Thoracic aorta (tissue), 2 donors: ENCODE results near the gene ATG13. TPM values are rescaled to one million over a fixed set of nuclear protein-coding genes. Genes with fewer than 3 reads are reported as not detected.
A peak's percentile ranks its signal among the peaks of the same experiment; 100 is the strongest.

Experiments
- ATAC-seq: fragments of 150-250 bp; one replicate; pipeline ENCODE4 v1.8.0; 2017; ENCODE audit warnings: low read depth; ENCODE audit not compliant: insufficient number of reproducible peaks, low FRiP score
- DNase-seq: peaks from one replicate; pipeline ENCODE4 v3.0.0-alpha.2; 2020; ENCODE audit warnings: low spot score
- H3K27ac ChIP-seq, 2 donors: fragments of 200-600 bp; sonication (generic); 1 replicate in 1 of 2; 2 replicates in 1 of 2; pipeline ENCODE4 v1.5.1; 2016; ENCODE audit warnings: mild to moderate bottlenecking in 2 of 2, moderate library complexity in 2 of 2
- H3K27me3 ChIP-seq: fragments of 200-600 bp; sonication (generic); replicated peaks from 2 replicates; pipeline ENCODE4 v1.6.0; 2016; ENCODE audit warnings: mild to moderate bottlenecking; ENCODE audit not compliant: insufficient read depth
- H3K36me3 ChIP-seq: fragments of 200-600 bp; sonication (generic); one replicate; pipeline ENCODE4 v1.5.1; 2016
- H3K4me1 ChIP-seq, 2 donors: fragments of 200-600 bp; sonication (generic); 1 replicate in 1 of 2; 2 replicates in 1 of 2; pipeline versions ENCODE4 v1.5.1 to v1.6.0; 2016; ENCODE audit warnings: low read depth in 2 of 2, mild to moderate bottlenecking in 1 of 2; ENCODE audit not compliant: control insufficient read depth in 1 of 2
- H3K4me3 ChIP-seq: fragments of 200-600 bp; sonication (generic); 2 replicates; pipeline ENCODE4 v1.5.1; 2016; ENCODE audit warnings: mild to moderate bottlenecking
- H3K9me3 ChIP-seq: fragments of 200-600 bp; sonication (generic); 2 replicates; pipeline ENCODE4 v1.5.1; 2016
- total RNA-seq, 2 donors: library from RNA; depleted of rRNA; stranded (reverse); fragments of >200 nt; gene quantifications; one replicate each; pipeline versions ENCODE4 v1.1.0 to v1.2.3, GENCODE V29; 2016
- TF ChIP-seq, protein P1 (sequence below): fragments of 200-600 bp; sonication (generic); IDR thresholded peaks from one replicate; pipeline ENCODE4 v1.5.1; 2019; ENCODE audit warnings: antibody characterized with exemption

The ATG13 gene
- total RNA-seq, 2 donors from 2014 or later, result 121 to 144 TPM

DNA sequence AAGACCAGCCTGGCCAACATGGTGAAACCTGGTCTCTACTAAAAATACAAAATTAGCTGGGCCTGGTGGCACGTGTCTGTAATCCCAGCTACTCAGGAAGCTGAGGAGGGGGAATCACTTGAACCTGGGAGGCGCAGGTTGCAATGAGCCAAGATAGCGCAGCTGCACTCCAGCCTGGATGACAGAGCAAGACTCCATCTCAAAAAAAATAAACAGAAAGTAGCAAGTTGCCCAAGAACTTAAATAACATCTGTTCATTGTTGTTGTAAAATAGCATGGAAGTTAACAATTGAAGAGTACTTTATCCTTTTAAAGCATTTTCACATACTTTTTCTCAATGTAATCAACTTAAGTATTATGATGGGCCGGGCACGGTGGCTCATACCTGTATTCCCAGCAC lies 29.2 kb upstream of the ATG13 start:
- Histone ChIP-seq H3K27me3 (no peaks in the 10 kb centered on the region), H3K9me3 (no peaks in the 10 kb centered on the region), H3K36me3 (no peaks in the 10 kb centered on the region), H3K27ac (no peak overlapping the region), H3K4me1 (peaks cover 29 to 43% of the 10 kb centered on the region in 2 donors), H3K4me3 (no peak overlapping the region)
- DNase-seq (no peak), ATAC-seq (no peak)
- TF ChIP-seq, protein P1, sequence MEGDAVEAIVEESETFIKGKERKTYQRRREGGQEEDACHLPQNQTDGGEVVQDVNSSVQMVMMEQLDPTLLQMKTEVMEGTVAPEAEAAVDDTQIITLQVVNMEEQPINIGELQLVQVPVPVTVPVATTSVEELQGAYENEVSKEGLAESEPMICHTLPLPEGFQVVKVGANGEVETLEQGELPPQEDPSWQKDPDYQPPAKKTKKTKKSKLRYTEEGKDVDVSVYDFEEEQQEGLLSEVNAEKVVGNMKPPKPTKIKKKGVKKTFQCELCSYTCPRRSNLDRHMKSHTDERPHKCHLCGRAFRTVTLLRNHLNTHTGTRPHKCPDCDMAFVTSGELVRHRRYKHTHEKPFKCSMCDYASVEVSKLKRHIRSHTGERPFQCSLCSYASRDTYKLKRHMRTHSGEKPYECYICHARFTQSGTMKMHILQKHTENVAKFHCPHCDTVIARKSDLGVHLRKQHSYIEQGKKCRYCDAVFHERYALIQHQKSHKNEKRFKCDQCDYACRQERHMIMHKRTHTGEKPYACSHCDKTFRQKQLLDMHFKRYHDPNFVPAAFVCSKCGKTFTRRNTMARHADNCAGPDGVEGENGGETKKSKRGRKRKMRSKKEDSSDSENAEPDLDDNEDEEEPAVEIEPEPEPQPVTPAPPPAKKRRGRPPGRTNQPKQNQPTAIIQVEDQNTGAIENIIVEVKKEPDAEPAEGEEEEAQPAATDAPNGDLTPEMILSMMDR, result no peak

DNA sequence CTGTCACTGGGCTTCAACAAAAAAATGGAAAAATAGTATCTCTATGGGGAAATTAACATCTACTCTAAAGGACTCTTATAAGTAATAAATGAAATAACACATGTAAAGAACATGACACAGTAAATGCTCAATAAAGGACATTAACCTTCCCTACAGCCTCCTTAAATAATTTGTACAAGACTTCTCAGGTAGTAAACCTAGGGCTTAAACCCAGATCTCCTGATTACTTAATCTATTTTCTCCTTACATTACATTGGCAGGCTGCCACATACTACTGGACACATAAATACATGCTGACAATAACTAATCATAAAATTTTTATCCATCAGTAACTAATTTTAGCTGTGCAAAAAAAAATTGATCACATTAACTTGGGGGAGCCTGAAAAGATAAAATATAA lies 28.4 kb upstream of the ATG13 start:
- no peak for ATAC-seq
- no peak for DNase-seq

DNA sequence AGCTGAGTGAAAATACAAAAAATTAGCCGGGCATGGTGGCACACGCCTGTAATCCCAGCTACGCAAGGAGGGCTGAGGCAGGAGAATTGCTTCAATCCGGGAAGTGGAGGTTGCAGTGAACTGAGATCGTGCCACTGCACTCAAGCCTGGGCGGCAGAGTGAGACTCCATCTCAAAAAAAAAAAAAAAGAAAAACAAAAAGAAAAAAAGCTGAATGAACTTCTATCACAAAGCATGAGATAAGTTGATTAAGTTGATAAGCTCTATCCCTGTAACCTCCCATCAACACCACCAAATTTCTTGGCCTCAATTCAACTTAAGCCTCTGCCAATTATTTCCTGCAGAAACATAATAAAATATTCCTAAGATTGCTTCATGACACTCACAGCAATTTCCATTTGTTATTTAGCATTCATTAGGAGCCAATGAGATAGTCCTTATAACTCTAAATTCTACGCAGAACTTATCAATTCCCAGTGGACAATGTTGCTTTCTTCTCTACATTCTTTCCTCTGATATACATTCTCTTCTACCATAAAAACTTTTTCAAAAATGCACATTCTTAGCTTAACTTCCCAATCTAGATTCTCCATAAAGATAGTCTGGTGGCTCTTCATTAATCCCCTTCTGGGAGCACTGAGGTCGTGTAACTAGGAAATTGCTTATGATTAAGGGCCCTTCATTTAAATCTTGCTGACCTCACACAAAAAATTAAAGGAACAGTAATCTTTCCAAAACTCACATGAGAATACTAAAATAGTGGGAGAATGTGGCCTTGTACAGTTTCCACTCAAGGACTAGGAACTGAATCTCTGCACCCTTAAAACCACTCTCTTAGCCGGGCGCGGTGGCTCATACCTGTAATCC lies 26.4 kb upstream of the ATG13 start:
- peaks cover 29 to 48% of the 10 kb centered on the region in 2 donors for H3K4me1 ChIP-seq
- H3K4me3 ChIP-seq, result peak overlapping the region; percentile 24

More for the DNA sequence above, 28.4 kb upstream of the ATG13 start:
- no peaks in the 10 kb centered on the region for H3K36me3 ChIP-seq
- peaks cover 29 to 43% of the 10 kb centered on the region in 2 donors for H3K4me1 ChIP-seq
- no peaks in the 10 kb centered on the region for H3K27me3 ChIP-seq
- H3K9me3 ChIP-seq, result no peaks in the 10 kb centered on the region
- TF ChIP-seq, protein P1, result no peak
- no peak overlapping the region for H3K27ac ChIP-seq
- no peak overlapping the region for H3K4me3 ChIP-seq

DNA sequence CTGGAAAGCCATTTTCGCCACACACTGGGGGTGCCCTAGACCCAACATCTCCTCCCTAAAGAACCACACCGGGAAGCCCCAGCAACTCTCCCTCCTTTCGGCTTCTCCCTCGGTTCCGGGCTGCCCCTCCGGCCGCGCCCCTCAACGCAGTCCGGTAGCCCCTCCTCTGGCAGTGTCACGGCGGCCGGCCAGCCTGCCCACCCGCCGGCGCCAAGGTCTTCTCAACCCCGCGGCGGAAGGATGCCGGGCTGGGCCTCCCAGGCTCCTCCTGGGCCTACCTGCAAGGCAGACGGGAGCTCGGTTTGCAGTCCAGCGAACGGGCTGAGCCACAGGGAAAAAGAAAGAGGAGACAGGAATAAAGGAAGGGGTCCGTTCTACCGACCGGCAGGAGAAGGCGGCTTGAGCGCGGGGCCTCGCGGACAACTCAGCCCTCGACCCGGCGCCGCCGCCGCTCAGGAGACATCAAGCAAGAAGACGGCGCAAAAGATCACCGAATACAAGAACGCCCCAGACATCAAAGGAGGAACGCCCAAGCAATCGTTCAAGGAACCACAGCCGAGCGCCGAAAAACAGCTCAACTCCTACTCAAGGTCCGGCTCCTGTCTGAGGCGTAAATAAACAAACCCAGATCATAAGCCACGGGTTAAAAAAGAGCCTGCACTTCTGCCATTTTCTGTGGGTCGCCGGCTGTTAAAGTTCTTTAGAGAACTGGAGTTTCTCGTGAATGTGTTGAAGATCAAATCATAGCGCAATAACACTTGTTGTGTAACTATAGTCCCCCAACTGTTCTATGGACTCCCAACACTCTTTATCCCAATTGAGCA lies 23.6 kb upstream of the ATG13 start, which contains the start of gene AMBRA1:
Gene AMBRA1 (minus strand): TSS at position 474 of the 824 bp plus-strand sequence. CDS start 45,643 bp downstream, outside the sequence.
- no peaks in the 10 kb centered on the region for H3K27me3 ChIP-seq
- H3K4me1 ChIP-seq, result peaks cover 29 to 47% of the 10 kb centered on the region in 2 donors
- H3K4me3 ChIP-seq, result peak within 1 kb of the TSS; percentile 97
- H3K36me3 ChIP-seq, result no peaks in the 10 kb centered on the region
- no peaks in the 10 kb centered on the region for H3K9me3 ChIP-seq
- peak within 1 kb of the TSS; percentile 69 to 70 for H3K27ac ChIP-seq
- TF ChIP-seq, protein P1, result no peak
- peak; percentile 70 for ATAC-seq
- DNase-seq, result peak; percentile 48

More for the DNA sequence above, 26.4 kb upstream of the ATG13 start:
- no peak for DNase-seq
- H3K27ac ChIP-seq, result peak overlapping the region in 1 of 2 donors; percentile 32
- TF ChIP-seq, protein P1, result no peak
- H3K27me3 ChIP-seq, result no peaks in the 10 kb centered on the region
- no peaks in the 10 kb centered on the region for H3K9me3 ChIP-seq
- no peaks in the 10 kb centered on the region for H3K36me3 ChIP-seq
- ATAC-seq, result no peak

DNA sequence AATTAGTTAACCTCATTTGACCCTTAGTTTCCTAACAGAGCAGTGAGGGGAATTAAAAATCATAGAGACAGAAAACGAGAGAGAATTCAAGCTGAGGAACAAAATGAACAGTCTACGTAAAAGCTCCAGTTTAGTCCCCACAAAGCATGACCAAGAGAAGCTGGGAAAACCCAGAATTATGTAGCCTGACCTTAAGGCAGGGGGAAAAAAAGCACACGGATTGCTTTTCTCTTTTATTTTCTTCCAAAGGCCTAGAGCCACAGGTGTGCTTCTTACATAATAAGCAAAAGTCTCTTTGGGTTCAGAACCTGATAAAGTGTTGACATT lies 23.0 kb upstream of the ATG13 start:
- peak overlapping the region; percentile 69 to 70 for H3K27ac ChIP-seq
- ATAC-seq, result no peak

More for the DNA sequence above, 23.0 kb upstream of the ATG13 start:
- Histone ChIP-seq H3K9me3 (no peaks in the 10 kb centered on the region), H3K4me3 (peak overlapping the region; percentile 97), H3K4me1 (peaks cover 24 to 42% of the 10 kb centered on the region in 2 donors), H3K27me3 (no peaks in the 10 kb centered on the region), H3K36me3 (no peaks in the 10 kb centered on the region)
- no peak for DNase-seq
- TF ChIP-seq, protein P1, result no peak
